ENCODE data around the gene LBHD1. TPM values are rescaled to one million over a fixed set of nuclear protein-coding genes. Genes with fewer than 3 reads are reported as not detected.
"Not testable (repeated sequence)": the region's sequence is repeated elsewhere in the genome, so short reads cannot be mapped to it uniquely, and the experiment has no call there.

Gene LBHD1
- total and polyA plus RNA-seq, 2 of the 13 experiments (the other 11 are each of a cell fraction or from before 2014, with no cell fraction given): 3.2 to 3.7 TPM

DNA sequence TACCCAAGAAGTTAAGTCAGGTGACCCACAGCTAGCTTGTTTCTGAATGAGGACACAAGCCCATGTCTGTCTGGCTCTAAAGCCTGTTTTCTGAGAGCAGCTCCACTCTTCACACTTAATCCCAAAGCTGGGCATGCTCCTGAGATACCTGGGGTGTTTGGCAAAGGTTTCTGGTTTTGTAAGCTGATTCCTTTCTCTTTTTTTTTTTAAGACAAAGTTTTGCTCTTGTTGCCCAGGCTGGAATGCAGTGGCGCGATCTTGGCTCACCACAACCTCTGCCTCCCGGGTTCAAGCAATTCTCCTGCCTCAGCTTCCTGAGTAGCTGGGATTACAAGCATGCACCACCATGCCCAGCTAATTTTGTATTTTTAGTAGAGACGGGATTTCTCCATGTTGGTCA is 21.6 kb upstream of the LBHD1 start:
- DNase-seq (ENCODE audit: low spot score); H3K79me2 ChIP-seq (ENCODE audit: insufficient read depth, low read length); H3K9me3 ChIP-seq (ENCODE audit: low read length); ATAC-seq; H3K4me3 ChIP-seq (replicated peaks in 1 of 3; ENCODE audit: insufficient read depth in 1 of 3, low read depth in 2 of 3, low read length in 3 of 3); H3K27me3 ChIP-seq (ENCODE audit: control insufficient read depth in 1 of 2, insufficient read depth in 2 of 2, low read length in 2 of 2); H3K4me1 ChIP-seq (ENCODE audit: insufficient read depth, low read length); CTCF ChIA-PET (ENCODE audit: low intra/inter-chr PET ratio, low total read pairs); BruUV-seq (replicated peaks); FAIRE-seq; H4K20me1 ChIP-seq (ENCODE audit: insufficient read depth, low read length); in situ Hi-C loops (cut with HindIII; ENCODE audit: extremely low pct_ligation_motif_present, low pct_unique_long_range_greater_than_20kb); H3K27ac ChIP-seq (ENCODE audit: extremely low read length, insufficient read depth, low read length); H3K4me2 ChIP-seq (ENCODE audit: low read depth, low read length); H3K9ac ChIP-seq (ENCODE audit: insufficient read depth, low read depth, low read length); H2AFZ ChIP-seq (ENCODE audit: low read length): not testable (repeated sequence)
- POLR2A ChIA-PET: interaction anchor here (0.6 kb wide), 2 partner anchors 124 to 298 kb away, joined by 3 read pairs; no protein-coding TSS in a partner anchor
- WGBS (ENCODE audit: low lambda C conversion rate): 79% methylated on average over 4 of the region's 4 CpGs
- intact Hi-C loops (cut with micrococcal nuclease; ENCODE audit: unreplicated experiment): loop anchor here (1.0 kb wide), 1 partner anchor 313 kb away; no protein-coding TSS in a partner anchor
- peaks cover 17 to 37% of the 10 kb centered on the region in 2 experiments for H3K36me3 ChIP-seq (replicated peaks in 1 of 2; ENCODE audit: control insufficient read depth in 1 of 2, insufficient read depth in 2 of 2, low read length in 2 of 2)

DNA sequence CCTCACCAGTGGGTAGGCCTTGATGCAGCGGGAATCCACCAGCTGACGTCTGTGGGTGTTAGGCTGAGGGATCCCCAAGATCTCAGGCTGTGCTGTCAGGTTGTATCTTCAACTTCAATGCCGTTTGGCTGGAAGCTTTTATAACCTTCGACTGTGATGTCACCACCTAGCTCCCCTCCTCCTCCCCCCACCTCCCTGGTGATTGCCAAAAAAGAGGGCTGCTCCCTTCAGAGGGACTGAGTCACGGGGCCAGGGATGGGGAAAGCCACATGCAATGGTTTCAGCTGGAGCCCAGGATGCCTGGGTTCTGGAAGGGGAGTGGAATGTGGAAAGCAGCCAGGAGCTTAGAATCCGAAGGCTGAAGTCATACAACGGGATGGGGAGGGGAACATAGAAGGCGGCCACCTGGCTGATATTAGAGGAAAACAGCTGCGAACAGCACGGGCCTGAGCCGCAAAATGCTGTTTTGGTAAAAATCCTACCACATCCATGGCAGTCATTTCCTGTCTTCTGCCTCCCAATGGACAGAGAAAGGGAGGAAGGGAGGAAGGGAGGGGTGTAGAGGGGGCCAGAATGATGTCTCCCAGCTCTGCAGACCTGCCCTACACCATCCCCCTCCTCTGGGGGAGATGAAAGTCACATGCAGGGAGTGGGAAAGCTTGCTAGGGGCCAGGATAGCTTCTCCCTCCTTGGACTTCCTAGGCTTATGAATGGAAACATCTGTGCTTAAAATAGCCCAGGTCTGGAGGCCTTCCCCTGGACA is 17.5 kb upstream of the LBHD1 start, which contains the start of gene LRRN4CL:
Gene LRRN4CL, minus strand, starts transcription at position 110 of the 763 bp plus-strand sequence. CDS start 1,022 bp downstream, outside the sequence.
- no peaks in the 10 kb centered on the region for H3K9me3 ChIP-seq (ENCODE audit: low read length)
- in situ Hi-C loops (cut with HindIII; ENCODE audit: extremely low pct_ligation_motif_present, low pct_unique_long_range_greater_than_20kb) (no loop called here), intact Hi-C loops (cut with micrococcal nuclease; ENCODE audit: unreplicated experiment) (no loop called here)
- peaks cover 17 to 37% of the 10 kb centered on the region in 2 experiments for H3K36me3 ChIP-seq (replicated peaks in 1 of 2; ENCODE audit: control insufficient read depth in 1 of 2, insufficient read depth in 2 of 2, low read length in 2 of 2)
- H3K79me2 ChIP-seq (ENCODE audit: insufficient read depth, low read length): no peaks in the 10 kb centered on the region
- no peak within 1 kb of the TSS for H2AFZ ChIP-seq (ENCODE audit: low read length)
- no peak within 1 kb of the TSS for H3K4me3 ChIP-seq (replicated peaks in 1 of 3; ENCODE audit: insufficient read depth in 1 of 3, low read depth in 2 of 3, low read length in 3 of 3)
- WGBS (ENCODE audit: low lambda C conversion rate): 92% methylated on average over 11 of the region's 11 CpGs
- H3K27ac ChIP-seq (ENCODE audit: extremely low read length, insufficient read depth, low read length): no peak within 1 kb of the TSS
- FAIRE-seq (no peak), DNase-seq (ENCODE audit: low spot score) (no peak), ATAC-seq (peak; percentile 13; the same call in 1 of the 3 replicates)
- H3K9ac ChIP-seq (ENCODE audit: insufficient read depth, low read depth, low read length): no peak within 1 kb of the TSS
- no peaks in the 10 kb centered on the region for H3K27me3 ChIP-seq (ENCODE audit: control insufficient read depth in 1 of 2, insufficient read depth in 2 of 2, low read length in 2 of 2)
- H4K20me1 ChIP-seq (ENCODE audit: insufficient read depth, low read length): no peaks in the 10 kb centered on the region
- CTCF ChIA-PET (ENCODE audit: low intra/inter-chr PET ratio, low total read pairs): no interaction called here
- POLR2A ChIA-PET: interaction anchor here (0.8 to 1.3 kb wide), 4 partner anchors 9 to 152 kb away, joined by 3 to 6 read pairs (median 4); partner anchors contain the start of genes TUT1 and UQCC3
- BruUV-seq (replicated peaks): TSS peak; percentile 56
- H3K4me2 ChIP-seq (ENCODE audit: low read depth, low read length): no peak within 1 kb of the TSS
- no peaks in the 10 kb centered on the region for H3K4me1 ChIP-seq (ENCODE audit: insufficient read depth, low read length)
- no peak for TF ChIP-seq ARNT2 (CRISPR knock-in tag; IDR thresholded peaks at IDR 0.05; ENCODE audit: low read depth)
- TF ChIP-seq ELF3 (CRISPR knock-in tag; IDR thresholded peaks at IDR 0.05): no peak
- no peak for TF ChIP-seq HMG20B (CRISPR knock-in tag; conservative IDR thresholded peaks at IDR 0.05)
- no peak for TF ChIP-seq ARNT (IDR thresholded peaks at IDR 0.05)
- TF ChIP-seq ZNF562 (CRISPR knock-in tag; IDR thresholded peaks at IDR 0.05; ENCODE audit: borderline replicate concordance): no peak
- no peak for TF ChIP-seq FOXJ3 (CRISPR knock-in tag; IDR thresholded peaks at IDR 0.05; ENCODE audit: borderline replicate concordance)
- no peak for TF ChIP-seq ZSCAN21 (CRISPR knock-in tag; IDR thresholded peaks at IDR 0.05; ENCODE audit: borderline replicate concordance)
- TF ChIP-seq FOSL2 (CRISPR knock-in tag; IDR thresholded peaks at IDR 0.05): no peak
- no peak for TF ChIP-seq ZEB1 (IDR thresholded peaks at IDR 0.05; ENCODE audit: insufficient replicate concordance, low read depth)
- TF ChIP-seq FOSL1 (CRISPR knock-in tag; IDR thresholded peaks at IDR 0.05; ENCODE audit: borderline replicate concordance): no peak
- TF ChIP-seq NBN (conservative IDR thresholded peaks at IDR 0.05): no peak
- peak; percentile 46; the same call in 1 of the 2 replicates for TF ChIP-seq SSRP1 (CRISPR knock-in tag; IDR thresholded peaks at IDR 0.05)
- TF ChIP-seq NFIB (CRISPR knock-in tag; IDR thresholded peaks at IDR 0.05; ENCODE audit: borderline replicate concordance): no peak
- TF ChIP-seq JARID2 (CRISPR knock-in tag; IDR thresholded peaks at IDR 0.05; ENCODE audit: insufficient replicate concordance): no peak
- TF ChIP-seq, protein P1, sequence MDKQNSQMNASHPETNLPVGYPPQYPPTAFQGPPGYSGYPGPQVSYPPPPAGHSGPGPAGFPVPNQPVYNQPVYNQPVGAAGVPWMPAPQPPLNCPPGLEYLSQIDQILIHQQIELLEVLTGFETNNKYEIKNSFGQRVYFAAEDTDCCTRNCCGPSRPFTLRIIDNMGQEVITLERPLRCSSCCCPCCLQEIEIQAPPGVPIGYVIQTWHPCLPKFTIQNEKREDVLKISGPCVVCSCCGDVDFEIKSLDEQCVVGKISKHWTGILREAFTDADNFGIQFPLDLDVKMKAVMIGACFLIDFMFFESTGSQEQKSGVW (CRISPR knock-in tag; IDR thresholded peaks at IDR 0.05; ENCODE audit: borderline replicate concordance): no peak
- no peak for TF ChIP-seq HNRNPL (IDR thresholded peaks at IDR 0.05; ENCODE audit: low read depth, low read length)

Measured in HepG2 (cell line).